ENCODE data around the gene PDPK1.

DNA sequence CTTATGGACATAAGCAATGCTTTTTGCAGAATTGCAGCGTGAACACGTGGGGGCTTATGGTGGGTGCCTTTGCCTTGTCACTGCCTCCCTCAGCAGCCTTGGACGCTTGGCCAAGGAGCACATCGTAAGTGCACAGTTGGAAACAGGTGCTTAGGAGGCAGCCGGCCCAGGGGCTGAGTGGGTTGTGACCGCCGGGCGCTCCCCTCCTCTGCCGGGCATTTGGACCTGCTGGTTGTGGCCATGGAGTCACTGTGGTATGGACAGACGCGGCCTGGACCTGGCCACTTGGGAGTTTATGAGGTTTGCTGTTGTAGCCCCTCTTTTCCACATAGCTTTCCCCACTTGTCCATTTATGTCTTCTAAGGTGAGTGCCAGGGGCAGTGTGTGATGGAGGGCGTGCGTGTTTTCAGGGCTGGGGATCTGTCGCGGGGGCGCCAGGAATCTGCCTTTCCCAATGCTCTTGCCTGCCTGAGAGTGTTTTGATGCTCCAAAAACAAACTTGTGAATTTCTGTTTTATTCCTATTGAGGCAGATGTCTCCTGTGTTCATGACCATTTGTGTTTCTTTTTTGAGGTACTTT is 49.2 kb downstream of the PDPK1 start:
- TF ChIP-seq, protein P1, sequence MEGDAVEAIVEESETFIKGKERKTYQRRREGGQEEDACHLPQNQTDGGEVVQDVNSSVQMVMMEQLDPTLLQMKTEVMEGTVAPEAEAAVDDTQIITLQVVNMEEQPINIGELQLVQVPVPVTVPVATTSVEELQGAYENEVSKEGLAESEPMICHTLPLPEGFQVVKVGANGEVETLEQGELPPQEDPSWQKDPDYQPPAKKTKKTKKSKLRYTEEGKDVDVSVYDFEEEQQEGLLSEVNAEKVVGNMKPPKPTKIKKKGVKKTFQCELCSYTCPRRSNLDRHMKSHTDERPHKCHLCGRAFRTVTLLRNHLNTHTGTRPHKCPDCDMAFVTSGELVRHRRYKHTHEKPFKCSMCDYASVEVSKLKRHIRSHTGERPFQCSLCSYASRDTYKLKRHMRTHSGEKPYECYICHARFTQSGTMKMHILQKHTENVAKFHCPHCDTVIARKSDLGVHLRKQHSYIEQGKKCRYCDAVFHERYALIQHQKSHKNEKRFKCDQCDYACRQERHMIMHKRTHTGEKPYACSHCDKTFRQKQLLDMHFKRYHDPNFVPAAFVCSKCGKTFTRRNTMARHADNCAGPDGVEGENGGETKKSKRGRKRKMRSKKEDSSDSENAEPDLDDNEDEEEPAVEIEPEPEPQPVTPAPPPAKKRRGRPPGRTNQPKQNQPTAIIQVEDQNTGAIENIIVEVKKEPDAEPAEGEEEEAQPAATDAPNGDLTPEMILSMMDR (optimal IDR thresholded peaks at IDR 0.05 in 1 of 3, IDR thresholded peaks at IDR 0.05 in 1 of 3, conservative IDR thresholded peaks at IDR 0.05 in 1 of 3; ENCODE audit: extremely low read depth in 1 of 3, insufficient read depth in 2 of 3, low read length in 3 of 3) = no peak
- TF ChIP-seq EZH2 (IDR thresholded peaks at IDR 0.05; ENCODE audit: low read length) = no peak
